Measurements from ENCODE around the gene TJP3.

Gene TJP3

DNA sequence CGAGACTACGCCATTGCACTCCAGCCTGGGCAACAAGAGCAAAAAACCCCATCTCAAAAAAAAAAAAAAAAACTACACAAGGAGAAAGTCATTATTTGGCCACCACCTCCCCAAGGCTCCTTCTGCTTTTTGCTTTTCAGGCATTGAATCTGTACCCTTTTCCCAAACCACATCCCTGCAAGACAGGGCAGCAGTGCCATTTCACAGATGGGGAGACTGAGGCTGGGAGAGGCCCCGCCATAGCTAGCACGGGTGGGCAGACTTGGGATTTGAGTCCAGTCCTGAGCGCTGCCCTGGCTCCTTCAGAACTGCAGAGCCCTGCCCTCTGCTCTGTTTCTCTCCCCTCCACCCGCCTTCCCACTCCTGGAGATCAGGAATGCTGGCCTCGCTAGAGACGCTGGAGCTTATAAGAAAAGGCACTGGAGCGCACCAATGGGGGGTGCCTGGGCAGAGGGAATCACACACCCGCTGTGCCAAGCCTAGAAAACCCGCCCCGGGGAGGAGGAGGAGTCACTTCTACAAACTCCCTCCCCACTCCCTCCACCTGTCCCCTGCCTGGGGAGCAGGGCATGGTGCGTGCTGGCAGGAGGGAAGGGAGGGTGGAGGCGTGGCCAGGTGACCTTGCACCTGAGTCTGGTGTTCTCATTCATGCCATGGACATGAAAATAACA, 17.6 kb downstream of the TJP3 start:
- no peak overlapping the region for H3K4me3 ChIP-seq (ENCODE audit: low read depth, low read length)
- TF ChIP-seq, protein P1, sequence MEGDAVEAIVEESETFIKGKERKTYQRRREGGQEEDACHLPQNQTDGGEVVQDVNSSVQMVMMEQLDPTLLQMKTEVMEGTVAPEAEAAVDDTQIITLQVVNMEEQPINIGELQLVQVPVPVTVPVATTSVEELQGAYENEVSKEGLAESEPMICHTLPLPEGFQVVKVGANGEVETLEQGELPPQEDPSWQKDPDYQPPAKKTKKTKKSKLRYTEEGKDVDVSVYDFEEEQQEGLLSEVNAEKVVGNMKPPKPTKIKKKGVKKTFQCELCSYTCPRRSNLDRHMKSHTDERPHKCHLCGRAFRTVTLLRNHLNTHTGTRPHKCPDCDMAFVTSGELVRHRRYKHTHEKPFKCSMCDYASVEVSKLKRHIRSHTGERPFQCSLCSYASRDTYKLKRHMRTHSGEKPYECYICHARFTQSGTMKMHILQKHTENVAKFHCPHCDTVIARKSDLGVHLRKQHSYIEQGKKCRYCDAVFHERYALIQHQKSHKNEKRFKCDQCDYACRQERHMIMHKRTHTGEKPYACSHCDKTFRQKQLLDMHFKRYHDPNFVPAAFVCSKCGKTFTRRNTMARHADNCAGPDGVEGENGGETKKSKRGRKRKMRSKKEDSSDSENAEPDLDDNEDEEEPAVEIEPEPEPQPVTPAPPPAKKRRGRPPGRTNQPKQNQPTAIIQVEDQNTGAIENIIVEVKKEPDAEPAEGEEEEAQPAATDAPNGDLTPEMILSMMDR (IDR thresholded peaks at IDR 0.05; ENCODE audit: borderline replicate concordance, insufficient read depth, low read depth, low read length), result no peak

GRCh38 chr19:3730457-3730958, 22.3 kb downstream of the TJP3 start:
- H3K4me3 ChIP-seq (ENCODE audit: low read depth, low read length), result no peak overlapping the region
- TF ChIP-seq, protein P1 (IDR thresholded peaks at IDR 0.05; ENCODE audit: borderline replicate concordance, insufficient read depth, low read depth, low read length), result no peak

- no peak overlapping the region for H3K4me3 ChIP-seq (ENCODE audit: low read depth, low read length)
- TF ChIP-seq, protein P1 (IDR thresholded peaks at IDR 0.05; ENCODE audit: borderline replicate concordance, insufficient read depth, low read depth, low read length), result no peak
Observed at GRCh38 chr19:3732108-3732507, 23.9 kb downstream of the TJP3 start.

GRCh38 chr19:3733549-3734309, 25.5 kb downstream of the TJP3 start:
- TF ChIP-seq, protein P1 (IDR thresholded peaks at IDR 0.05; ENCODE audit: borderline replicate concordance, insufficient read depth, low read depth, low read length), result no peak
- no peak overlapping the region for H3K4me3 ChIP-seq (ENCODE audit: low read depth, low read length)

DNA sequence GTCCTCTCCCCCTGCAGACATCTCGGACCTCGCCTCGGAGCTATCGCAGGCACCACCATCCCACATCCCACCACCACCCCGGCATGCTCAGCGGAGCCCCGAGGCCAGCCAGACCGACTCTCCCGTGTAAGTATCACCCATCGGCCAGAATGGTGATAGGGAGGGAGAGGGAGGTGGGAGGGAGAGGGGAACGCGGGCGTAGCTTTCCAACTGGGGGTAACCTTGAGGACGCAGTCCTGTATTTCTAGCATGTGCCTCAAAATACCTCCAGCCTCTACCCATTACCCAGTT, 26.1 kb downstream of the TJP3 start:
- TF ChIP-seq, protein P1 (IDR thresholded peaks at IDR 0.05; ENCODE audit: borderline replicate concordance, insufficient read depth, low read depth, low read length), result no peak
- no peak overlapping the region for H3K4me3 ChIP-seq (ENCODE audit: low read depth, low read length)

DNA sequence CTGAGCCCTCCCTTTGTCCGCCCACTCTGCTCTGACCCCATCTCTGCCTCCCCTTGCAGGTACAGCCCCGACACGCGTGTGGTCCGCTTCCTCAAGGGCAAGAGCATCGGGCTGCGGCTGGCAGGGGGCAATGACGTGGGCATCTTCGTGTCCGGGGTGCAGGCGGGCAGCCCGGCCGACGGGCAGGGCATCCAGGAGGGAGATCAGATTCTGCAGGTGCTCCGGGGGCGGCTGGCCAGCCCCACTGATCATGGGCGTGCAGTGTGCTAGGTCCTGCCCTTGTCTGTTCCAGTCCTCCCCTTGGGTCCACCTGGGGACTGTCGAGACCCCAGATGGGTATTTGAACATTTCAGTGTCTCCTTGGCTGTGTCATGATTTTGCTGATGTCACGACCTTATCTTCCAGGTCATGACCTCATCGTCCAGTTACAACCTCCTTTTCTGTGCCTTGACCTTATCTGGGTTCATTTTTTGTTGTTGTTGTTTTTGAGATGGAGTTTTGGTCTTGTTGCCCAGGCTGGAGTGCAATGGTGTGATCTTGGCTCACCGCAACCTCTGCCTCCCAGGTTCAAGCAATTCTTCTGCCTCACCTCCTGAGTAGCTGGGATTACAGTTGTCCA, 28.0 kb downstream of the TJP3 start:
- TF ChIP-seq, protein P1 (IDR thresholded peaks at IDR 0.05; ENCODE audit: borderline replicate concordance, insufficient read depth, low read depth, low read length), result no peak

More for the DNA sequence above, 28.0 kb downstream of the TJP3 start:
- no peak overlapping the region for H3K4me3 ChIP-seq (ENCODE audit: low read depth, low read length)

Measured in GM12875 (cell line).